ENCODE results near the gene LNX1.
A peak's percentile ranks its signal among the peaks of the same experiment; 100 is the strongest.
"Not testable (repeated sequence)": the region's sequence is repeated elsewhere in the genome, so short reads cannot be mapped to it uniquely, and the experiment has no call there.

LNX1 gene

DNA sequence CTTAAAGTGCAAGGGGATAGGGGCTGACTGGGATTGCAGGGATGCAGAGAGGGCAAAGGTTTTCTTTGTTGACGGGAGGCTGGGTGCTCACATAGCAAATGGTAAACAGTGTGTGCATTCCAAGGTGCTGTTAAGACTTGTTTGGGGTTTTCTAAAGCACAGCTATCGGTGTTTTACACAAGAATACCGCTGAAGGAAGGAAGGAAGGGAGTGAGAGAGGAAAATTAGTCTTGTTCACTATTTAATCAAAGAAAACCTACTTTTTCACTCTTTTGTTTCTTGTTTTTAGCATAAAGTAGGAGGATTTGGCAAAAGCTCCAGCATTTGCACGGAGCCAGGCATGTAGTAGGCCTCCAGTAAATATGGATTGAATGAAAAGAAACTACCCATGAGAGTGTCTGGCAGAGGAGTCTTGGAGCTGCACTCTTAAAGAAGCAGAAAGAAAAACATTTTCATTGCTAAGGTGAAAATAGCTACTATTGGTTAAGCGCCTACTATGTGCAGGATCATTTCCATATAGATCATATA, 114.2 kb downstream of the LNX1 start:
- Histone ChIP-seq H2AFZ (ENCODE audit: insufficient read depth, low read length, poor library complexity) (no peak overlapping the region), H2BK5ac (ENCODE audit: low read depth, low read length, poor library complexity) (no peak overlapping the region), H3K79me2 (ENCODE audit: control insufficient read depth, insufficient read depth, low read length, poor library complexity) (no peaks in the 10 kb centered on the region), H3K4ac (ENCODE audit: low read depth, low read length) (no peak overlapping the region), H3K23ac (ENCODE audit: low read length) (no peak overlapping the region), H3K4me1 (ENCODE audit: control insufficient read depth in 1 of 2, insufficient read depth in 2 of 2, low read length in 2 of 2) (peaks cover 7 to 8% of the 10 kb centered on the region in 2 experiments), H3K36me3 (ENCODE audit: control insufficient read depth in 1 of 2, insufficient read depth in 2 of 2, low read length in 2 of 2) (peaks cover 2% of the 10 kb centered on the region in 2 experiments), H3K27me3 (ENCODE audit: insufficient read depth, low read length) (no peaks in the 10 kb centered on the region), H3K18ac (ENCODE audit: low read length) (peak overlapping the region; percentile 12), H3K4me3 (ENCODE audit: low read depth, low read length) (no peak overlapping the region), H4K12ac (ENCODE audit: low read depth, low read length) (no peak overlapping the region), H3K79me1 (ENCODE audit: low read length) (no peaks in the 10 kb centered on the region), H2AK5ac (ENCODE audit: low read length) (no peak overlapping the region), H3K9ac (ENCODE audit: low read length) (no peak overlapping the region), H2BK120ac (ENCODE audit: insufficient read depth, low read length, poor library complexity) (no peak overlapping the region), H3K14ac (ENCODE audit: low read length) (no peak overlapping the region), H4K91ac (ENCODE audit: low read depth, low read length) (no peak overlapping the region), H3K4me2 (ENCODE audit: low read length) (no peak overlapping the region), H3K27ac (ENCODE audit: low read depth, low read length) (no peak overlapping the region), H2BK12ac (ENCODE audit: low read length) (no peak overlapping the region), H3K9me3 (ENCODE audit: insufficient read depth, low read depth, low read length) (no peaks in the 10 kb centered on the region), H4K8ac (ENCODE audit: low read depth, low read length) (no peak overlapping the region)
- peak in 1 of 2 donors; percentile 17 for DNase-seq
- no CpG with 5 or more reads among the region's 5 CpGs for WGBS (ENCODE audit: extremely low coverage, insufficient coverage, insufficient read length)

DNA sequence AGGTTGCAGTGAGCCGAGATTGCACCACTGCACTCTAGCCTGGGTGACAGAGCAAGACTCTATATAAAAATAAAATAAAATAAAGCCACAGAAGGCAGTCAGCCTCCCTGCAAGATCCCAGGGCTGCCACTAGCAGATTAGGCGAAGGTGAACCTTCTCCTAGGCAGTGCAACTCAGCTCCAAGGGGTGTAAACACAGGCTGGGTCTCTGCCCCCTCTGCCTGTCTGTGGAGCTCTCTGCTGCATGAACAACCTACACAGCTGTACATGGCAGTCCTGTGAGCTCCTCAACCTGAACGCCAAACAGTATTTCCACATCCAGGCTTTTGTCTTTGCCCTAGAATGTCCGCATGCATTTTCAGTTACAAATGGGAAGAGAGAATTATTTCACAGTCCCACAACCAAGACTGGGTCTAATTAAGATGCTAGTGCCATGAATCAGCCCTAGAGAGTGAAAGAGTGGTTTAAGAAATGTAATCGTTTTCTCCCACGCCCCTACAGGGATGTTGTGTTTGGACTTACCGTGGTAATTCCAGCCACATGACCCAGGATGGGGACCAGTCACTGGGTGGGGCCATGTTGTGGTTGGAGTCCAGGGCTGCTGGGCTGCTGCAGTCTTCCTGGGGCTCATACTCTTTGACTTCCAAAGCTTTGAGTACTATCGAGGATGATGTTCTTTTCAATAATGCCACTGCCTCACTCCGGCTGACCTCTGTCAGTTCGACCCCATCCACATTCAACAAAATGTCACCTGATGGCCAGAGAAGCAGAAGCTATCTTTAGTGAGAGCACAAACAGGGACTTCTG, 114.9 kb downstream of the LNX1 start:
- H3K18ac ChIP-seq (ENCODE audit: low read length) = peak overlapping the region; percentile 12
- no peaks in the 10 kb centered on the region for H3K79me1 ChIP-seq (ENCODE audit: low read length)
- no CpG with 5 or more reads among the region's 10 CpGs for WGBS (ENCODE audit: extremely low coverage, insufficient coverage, insufficient read length)

DNA sequence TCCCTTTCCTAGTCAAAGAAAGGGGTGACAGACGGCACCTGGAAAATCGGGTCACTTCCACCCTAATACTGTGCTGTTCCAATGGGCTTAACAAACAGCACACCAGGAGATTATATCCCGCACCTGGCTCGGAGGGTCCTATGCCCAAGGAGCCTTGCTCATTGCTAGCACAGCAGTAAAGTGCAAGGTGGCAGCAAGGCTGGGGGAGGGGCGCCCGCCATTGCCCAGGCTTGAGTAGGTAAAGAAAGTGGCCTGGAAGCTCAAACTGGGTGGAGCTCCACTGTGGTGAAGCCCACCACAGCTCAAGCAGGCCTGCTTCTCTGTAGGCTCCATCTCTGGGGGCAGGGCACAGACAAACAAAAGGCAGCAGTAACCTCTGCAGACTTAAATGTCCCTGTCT, 124.7 kb downstream of the LNX1 start:
- not testable (repeated sequence) for H2BK120ac ChIP-seq (ENCODE audit: insufficient read depth, low read length, poor library complexity); H4K91ac ChIP-seq (ENCODE audit: low read depth, low read length); H3K27ac ChIP-seq (ENCODE audit: low read depth, low read length); DNase-seq; H2BK12ac ChIP-seq (ENCODE audit: low read length); H4K8ac ChIP-seq (ENCODE audit: low read depth, low read length); H4K12ac ChIP-seq (ENCODE audit: low read depth, low read length); H3K4me2 ChIP-seq (ENCODE audit: low read length); H3K9me3 ChIP-seq (ENCODE audit: insufficient read depth, low read depth, low read length); H3K4me3 ChIP-seq (ENCODE audit: low read depth, low read length); H3K9ac ChIP-seq (ENCODE audit: low read length); H3K36me3 ChIP-seq (ENCODE audit: control insufficient read depth in 1 of 2, insufficient read depth in 2 of 2, low read length in 2 of 2); H3K14ac ChIP-seq (ENCODE audit: low read length); H3K79me2 ChIP-seq (ENCODE audit: control insufficient read depth, insufficient read depth, low read length, poor library complexity); H2AFZ ChIP-seq (ENCODE audit: insufficient read depth, low read length, poor library complexity); H3K79me1 ChIP-seq (ENCODE audit: low read length); H2BK5ac ChIP-seq (ENCODE audit: low read depth, low read length, poor library complexity); H3K27me3 ChIP-seq (ENCODE audit: insufficient read depth, low read length); H2AK5ac ChIP-seq (ENCODE audit: low read length); H3K18ac ChIP-seq (ENCODE audit: low read length); H3K23ac ChIP-seq (ENCODE audit: low read length); H3K4ac ChIP-seq (ENCODE audit: low read depth, low read length); H3K4me1 ChIP-seq (ENCODE audit: control insufficient read depth in 1 of 2, insufficient read depth in 2 of 2, low read length in 2 of 2)
- no CpG with 5 or more reads among the region's 6 CpGs for WGBS (ENCODE audit: extremely low coverage, insufficient coverage, insufficient read length)

More for the DNA sequence above, 114.9 kb downstream of the LNX1 start:
- peak; percentile 57 to 75 for DNase-seq
- Histone ChIP-seq H4K12ac (ENCODE audit: low read depth, low read length) (no peak overlapping the region), H3K4ac (ENCODE audit: low read depth, low read length) (no peak overlapping the region), H3K4me3 (ENCODE audit: low read depth, low read length) (no peak overlapping the region), H3K9me3 (ENCODE audit: insufficient read depth, low read depth, low read length) (no peaks in the 10 kb centered on the region), H2AFZ (ENCODE audit: insufficient read depth, low read length, poor library complexity) (no peak overlapping the region), H3K36me3 (ENCODE audit: control insufficient read depth in 1 of 2, insufficient read depth in 2 of 2, low read length in 2 of 2) (no peaks in the 10 kb centered on the region), H3K23ac (ENCODE audit: low read length) (no peak overlapping the region), H4K91ac (ENCODE audit: low read depth, low read length) (no peak overlapping the region), H3K79me2 (ENCODE audit: control insufficient read depth, insufficient read depth, low read length, poor library complexity) (no peaks in the 10 kb centered on the region), H3K4me2 (ENCODE audit: low read length) (no peak overlapping the region), H3K4me1 (ENCODE audit: control insufficient read depth in 1 of 2, insufficient read depth in 2 of 2, low read length in 2 of 2) (peaks cover 6 to 7% of the 10 kb centered on the region in 2 experiments), H3K27me3 (ENCODE audit: insufficient read depth, low read length) (no peaks in the 10 kb centered on the region), H3K9ac (ENCODE audit: low read length) (no peak overlapping the region), H2BK120ac (ENCODE audit: insufficient read depth, low read length, poor library complexity) (no peak overlapping the region), H2BK12ac (ENCODE audit: low read length) (no peak overlapping the region), H4K8ac (ENCODE audit: low read depth, low read length) (no peak overlapping the region), H3K27ac (ENCODE audit: low read depth, low read length) (peak overlapping the region; percentile 12), H2AK5ac (ENCODE audit: low read length) (no peak overlapping the region), H3K14ac (ENCODE audit: low read length) (no peak overlapping the region), H2BK5ac (ENCODE audit: low read depth, low read length, poor library complexity) (no peak overlapping the region)

DNA sequence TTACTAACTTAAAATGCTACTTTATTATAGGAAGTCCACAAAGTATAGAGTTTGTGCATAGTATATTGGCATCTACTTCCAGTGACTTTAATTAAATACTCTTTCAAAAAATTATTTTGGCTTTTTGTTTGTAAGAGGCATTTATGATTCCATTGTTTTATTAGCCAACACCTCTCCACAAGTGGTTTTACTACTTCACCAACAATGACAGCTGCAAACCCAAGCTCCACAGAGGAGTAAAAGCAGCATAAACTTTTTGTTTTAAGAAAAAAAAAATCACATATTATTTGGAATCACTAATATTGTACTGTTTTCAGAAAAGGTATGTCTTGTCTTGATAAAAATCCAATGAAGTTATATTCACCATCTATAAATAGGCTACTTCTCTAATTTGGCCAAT, 125.4 kb downstream of the LNX1 start:
- H2AK5ac ChIP-seq (ENCODE audit: low read length) = no peak overlapping the region
- no peak overlapping the region for H3K4me3 ChIP-seq (ENCODE audit: low read depth, low read length)

More for the DNA sequence above, 125.4 kb downstream of the LNX1 start:
- H3K4ac ChIP-seq (ENCODE audit: low read depth, low read length) = no peak overlapping the region
- H3K9ac ChIP-seq (ENCODE audit: low read length) = no peak overlapping the region
- no peak overlapping the region for H2AFZ ChIP-seq (ENCODE audit: insufficient read depth, low read length, poor library complexity)
- H2BK5ac ChIP-seq (ENCODE audit: low read depth, low read length, poor library complexity) = no peak overlapping the region
- H4K8ac ChIP-seq (ENCODE audit: low read depth, low read length) = no peak overlapping the region
- H3K79me2 ChIP-seq (ENCODE audit: control insufficient read depth, insufficient read depth, low read length, poor library complexity) = no peaks in the 10 kb centered on the region
- H3K18ac ChIP-seq (ENCODE audit: low read length) = no peak overlapping the region
- H4K12ac ChIP-seq (ENCODE audit: low read depth, low read length) = no peak overlapping the region
- H3K27ac ChIP-seq (ENCODE audit: low read depth, low read length) = no peak overlapping the region
- DNase-seq = no peak
- no peak overlapping the region for H2BK120ac ChIP-seq (ENCODE audit: insufficient read depth, low read length, poor library complexity)
- H3K9me3 ChIP-seq (ENCODE audit: insufficient read depth, low read depth, low read length) = peaks cover 7% of the 10 kb centered on the region
- H3K4me1 ChIP-seq (ENCODE audit: control insufficient read depth in 1 of 2, insufficient read depth in 2 of 2, low read length in 2 of 2) = no peaks in the 10 kb centered on the region
- H3K36me3 ChIP-seq (ENCODE audit: control insufficient read depth in 1 of 2, insufficient read depth in 2 of 2, low read length in 2 of 2) = peaks cover 3 to 5% of the 10 kb centered on the region in 2 experiments
- H3K23ac ChIP-seq (ENCODE audit: low read length) = no peak overlapping the region
- no peaks in the 10 kb centered on the region for H3K79me1 ChIP-seq (ENCODE audit: low read length)
- no peak overlapping the region for H3K14ac ChIP-seq (ENCODE audit: low read length)
- H2BK12ac ChIP-seq (ENCODE audit: low read length) = no peak overlapping the region
- no peak overlapping the region for H4K91ac ChIP-seq (ENCODE audit: low read depth, low read length)
- no peak overlapping the region for H3K4me2 ChIP-seq (ENCODE audit: low read length)
- H3K27me3 ChIP-seq (ENCODE audit: insufficient read depth, low read length) = no peaks in the 10 kb centered on the region
